RPMI7951 (cell line): Measurements from ENCODE around the gene SERPINA9. TPM values are rescaled to one million over a fixed set of nuclear protein-coding genes. Genes with fewer than 3 reads are reported as not detected.
"Not testable (repeated sequence)": the region's sequence is repeated elsewhere in the genome, so short reads cannot be mapped to it uniquely, and the experiment has no call there.

Experiments used
- DNase-seq: peaks from one replicate; pipeline ENCODE4 v3.0.0-alpha.2; 2012; ENCODE audit warnings: low read depth
- total RNA-seq: library from RNA; depleted of rRNA; stranded (reverse); fragments of >200 nt; shearing (Covaris generic); gene quantifications from 2 replicates; pipeline ENCODE4 v1.2.3, GENCODE V29; 2014

Gene SERPINA9
- total RNA-seq, 1 experiment from 2014 or later: not detected

- DNase-seq: peak; percentile 55
These were observed 10.2 kb upstream of the SERPINA9 start for GRCh38 chr14:94485944-94486841.

GRCh38 chr14:94484481-94484880 lies 8.5 kb upstream of the SERPINA9 start:
- DNase-seq: no peak

GRCh38 chr14:94483729-94484275 lies 7.8 kb upstream of the SERPINA9 start:
- no peak for DNase-seq

- no peak for DNase-seq
These were observed 7.1 kb upstream of the SERPINA9 start for GRCh38 chr14:94483071-94483451.

- DNase-seq: not testable (repeated sequence)
These were observed 6.4 kb upstream of the SERPINA9 start for GRCh38 chr14:94482132-94483070.

GRCh38 chr14:94481468-94482131 lies 5.6 kb upstream of the SERPINA9 start:
- peak; percentile 41 for DNase-seq

GRCh38 chr14:94480809-94481208 lies 4.8 kb upstream of the SERPINA9 start:
- DNase-seq: no peak

- no peak for DNase-seq
These were observed 2.4 kb upstream of the SERPINA9 start for GRCh38 chr14:94478420-94478819.

- no peak for DNase-seq
These were observed 1.4 kb downstream of the SERPINA9 start for GRCh38 chr14:94474581-94475031.

GRCh38 chr14:94473666-94474410 lies 2.2 kb downstream of the SERPINA9 start:
- no peak for DNase-seq

- DNase-seq: no peak
These were observed 3.2 kb downstream of the SERPINA9 start for GRCh38 chr14:94472842-94473241.

GRCh38 chr14:94471045-94471444 lies 5.0 kb downstream of the SERPINA9 start:
- DNase-seq: no peak

GRCh38 chr14:94470311-94470710 lies 5.7 kb downstream of the SERPINA9 start:
- no peak for DNase-seq

GRCh38 chr14:94469261-94469660 lies 6.7 kb downstream of the SERPINA9 start:
- no peak for DNase-seq

- no peak for DNase-seq
These were observed 8.1 kb downstream of the SERPINA9 start for GRCh38 chr14:94467728-94468520.

GRCh38 chr14:94466706-94467370 lies 9.2 kb downstream of the SERPINA9 start:
- DNase-seq: no peak

GRCh38 chr14:94465042-94465441 lies 11.0 kb downstream of the SERPINA9 start:
- DNase-seq: no peak

GRCh38 chr14:94464290-94464689 lies 11.7 kb downstream of the SERPINA9 start:
- DNase-seq: no peak
